Fibroblast of mammary gland (primary cell): Measurements from ENCODE around the gene PPP1R14C.
A peak's percentile ranks its signal among the peaks of the same experiment; 100 is the strongest.

Source experiments
- DNase-seq: peaks from one replicate; pipeline ENCODE4 v3.0.0-alpha.2; 2010; ENCODE audit warnings: low read depth
- H3K4me3 ChIP-seq: 2 replicates; pipeline ENCODE4 v1.5.1; 2011; ENCODE audit warnings: low read depth, mild to moderate bottlenecking, low read length, moderate library complexity; ENCODE audit not compliant: control insufficient read depth
- TF ChIP-seq, protein P1 (sequence below): conservative IDR thresholded peaks from 2 replicates; pipeline ENCODE4 v1.5.1; 2011; ENCODE audit warnings: low read depth, low read length, inconsistent platforms; ENCODE audit not compliant: control insufficient read depth, insufficient read depth

PPP1R14C gene

DNA sequence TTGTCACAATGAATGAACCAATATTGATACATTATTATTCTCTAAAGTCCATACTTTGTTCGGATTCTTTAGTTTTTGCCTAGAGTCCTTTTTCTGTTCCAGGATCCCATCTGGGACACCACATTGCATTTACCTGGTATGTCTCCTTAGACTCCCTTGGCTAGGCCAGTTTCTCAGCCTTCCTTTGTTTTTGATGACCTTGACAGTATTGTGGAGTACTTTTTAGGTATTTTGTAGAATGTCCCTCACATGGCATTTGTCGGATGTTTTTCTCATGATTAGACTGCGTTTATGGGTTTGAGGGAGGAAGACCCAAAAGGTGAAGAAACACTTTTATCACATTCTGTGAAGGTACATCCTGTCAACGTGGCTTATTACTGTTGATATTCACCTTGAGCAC is 16.9 kb downstream of the PPP1R14C start:
- TF ChIP-seq, protein P1, sequence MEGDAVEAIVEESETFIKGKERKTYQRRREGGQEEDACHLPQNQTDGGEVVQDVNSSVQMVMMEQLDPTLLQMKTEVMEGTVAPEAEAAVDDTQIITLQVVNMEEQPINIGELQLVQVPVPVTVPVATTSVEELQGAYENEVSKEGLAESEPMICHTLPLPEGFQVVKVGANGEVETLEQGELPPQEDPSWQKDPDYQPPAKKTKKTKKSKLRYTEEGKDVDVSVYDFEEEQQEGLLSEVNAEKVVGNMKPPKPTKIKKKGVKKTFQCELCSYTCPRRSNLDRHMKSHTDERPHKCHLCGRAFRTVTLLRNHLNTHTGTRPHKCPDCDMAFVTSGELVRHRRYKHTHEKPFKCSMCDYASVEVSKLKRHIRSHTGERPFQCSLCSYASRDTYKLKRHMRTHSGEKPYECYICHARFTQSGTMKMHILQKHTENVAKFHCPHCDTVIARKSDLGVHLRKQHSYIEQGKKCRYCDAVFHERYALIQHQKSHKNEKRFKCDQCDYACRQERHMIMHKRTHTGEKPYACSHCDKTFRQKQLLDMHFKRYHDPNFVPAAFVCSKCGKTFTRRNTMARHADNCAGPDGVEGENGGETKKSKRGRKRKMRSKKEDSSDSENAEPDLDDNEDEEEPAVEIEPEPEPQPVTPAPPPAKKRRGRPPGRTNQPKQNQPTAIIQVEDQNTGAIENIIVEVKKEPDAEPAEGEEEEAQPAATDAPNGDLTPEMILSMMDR = no peak
- DNase-seq = no peak
- H3K4me3 ChIP-seq = no peak overlapping the region

DNA sequence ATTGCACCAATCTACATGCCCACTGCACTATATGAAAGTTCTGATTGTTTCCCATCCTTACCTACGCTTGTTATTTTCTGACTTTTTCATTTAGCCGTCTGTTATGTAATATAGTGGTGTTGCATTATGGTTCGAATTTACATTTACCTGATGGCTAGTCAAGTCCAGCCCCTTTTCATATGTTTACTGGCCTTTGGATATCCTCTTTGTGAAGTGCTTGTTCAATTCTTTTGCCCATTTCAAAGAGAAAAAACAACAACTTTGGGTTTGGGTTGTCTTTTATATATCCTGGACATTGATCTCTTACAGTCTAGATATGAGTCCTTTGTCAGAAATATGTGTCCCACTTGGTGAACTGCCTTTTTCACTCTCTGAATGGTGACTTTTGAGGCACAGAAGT is 21.1 kb downstream of the PPP1R14C start:
- DNase-seq = no peak
- TF ChIP-seq, protein P1 = no peak
- no peak overlapping the region for H3K4me3 ChIP-seq

DNA sequence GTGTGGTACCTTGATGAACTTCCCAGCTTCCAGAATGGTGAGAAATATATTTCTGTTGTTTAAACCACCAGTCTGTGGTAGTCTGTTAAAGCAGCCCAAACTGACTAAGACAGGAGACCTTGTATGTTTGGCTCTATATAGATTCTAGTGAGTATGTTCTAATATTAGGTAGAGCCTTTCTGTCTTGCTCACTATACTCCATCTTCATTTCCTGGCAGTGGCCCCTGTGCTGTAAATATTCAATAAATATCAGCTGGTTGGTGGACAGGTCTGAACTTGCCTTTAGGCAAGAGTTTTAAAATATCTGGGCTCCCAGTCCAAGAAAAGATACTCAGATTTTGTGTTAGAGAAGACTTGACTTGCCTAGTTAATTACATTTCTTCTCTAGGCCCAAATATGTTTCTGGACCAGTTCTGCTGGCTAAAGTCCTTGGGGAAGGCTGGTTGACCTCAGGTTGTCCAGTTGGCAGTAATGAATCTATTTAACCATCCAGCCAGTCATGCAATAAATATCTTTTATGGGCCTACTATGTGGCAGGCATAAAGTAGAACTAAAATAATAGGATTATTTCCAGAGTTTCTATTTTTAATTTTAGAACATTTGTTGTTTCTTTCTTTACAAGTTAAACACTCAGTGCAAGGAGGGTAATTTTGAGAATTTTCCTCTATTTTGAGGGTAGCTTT is 22.3 kb downstream of the PPP1R14C start:
- DNase-seq = no peak
- TF ChIP-seq, protein P1 = no peak
- H3K4me3 ChIP-seq = no peak overlapping the region

DNA sequence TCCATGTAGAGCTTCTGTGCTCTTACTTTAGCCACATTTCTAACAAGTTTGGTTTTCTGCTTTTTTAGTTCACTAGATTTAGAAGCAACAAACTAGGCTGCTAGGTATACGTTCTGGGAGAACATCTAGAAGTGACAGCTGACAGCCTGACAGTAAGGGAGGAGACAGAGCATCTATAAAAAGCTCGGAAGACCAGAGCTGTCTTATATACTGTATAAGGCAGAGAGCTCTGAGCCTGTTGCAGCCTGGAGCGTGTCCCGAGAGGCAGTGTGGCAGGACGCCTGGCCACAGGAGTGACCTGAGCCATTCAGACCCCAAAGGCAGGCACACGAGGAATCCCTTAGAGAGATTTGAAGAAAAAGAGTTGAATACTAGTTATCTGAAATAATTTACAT is 24.6 kb downstream of the PPP1R14C start:
- TF ChIP-seq, protein P1 = no peak
- H3K4me3 ChIP-seq = no peak overlapping the region
- no peak for DNase-seq

DNA sequence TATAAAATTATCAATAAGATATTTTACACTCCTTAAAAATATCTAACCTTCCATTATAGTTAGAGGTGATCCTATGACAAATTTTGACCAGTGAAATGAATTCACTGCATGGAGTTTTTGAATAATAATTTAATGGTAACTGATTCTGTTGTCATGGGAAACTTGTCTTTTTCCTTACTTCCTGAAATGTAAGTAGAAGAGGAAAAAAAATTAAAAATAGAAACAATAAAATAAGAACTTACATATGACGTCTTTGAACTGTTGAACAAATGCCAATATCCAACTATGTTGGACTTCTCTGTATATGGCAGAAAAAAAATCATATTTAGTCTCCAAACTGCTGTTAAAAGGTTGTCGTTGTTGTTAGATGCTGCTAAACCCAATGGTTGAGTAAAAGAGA is 26.3 kb downstream of the PPP1R14C start:
- DNase-seq = no peak
- H3K4me3 ChIP-seq = no peak overlapping the region
- TF ChIP-seq, protein P1 = no peak

DNA sequence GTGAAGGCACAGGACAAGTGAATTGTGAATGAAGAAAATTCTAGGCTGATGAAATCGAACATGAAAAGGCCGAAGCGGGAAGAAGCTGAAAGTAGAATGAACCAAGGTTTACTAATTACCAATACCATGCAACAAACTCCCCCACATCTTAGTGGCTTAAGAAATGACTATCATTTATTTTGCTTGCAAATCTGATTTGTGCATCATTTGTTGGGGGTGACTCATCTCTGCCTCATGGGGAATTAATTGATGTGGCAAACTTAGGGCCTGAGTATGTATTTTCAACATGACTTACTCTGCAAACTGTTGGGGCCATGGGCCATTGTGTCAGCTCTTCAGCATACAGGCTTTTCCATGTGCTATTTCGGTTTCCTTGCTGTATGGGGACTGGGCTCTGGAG is 26.8 kb downstream of the PPP1R14C start:
- TF ChIP-seq, protein P1 = no peak
- H3K4me3 ChIP-seq = no peak overlapping the region
- peak; percentile 91 for DNase-seq

DNA sequence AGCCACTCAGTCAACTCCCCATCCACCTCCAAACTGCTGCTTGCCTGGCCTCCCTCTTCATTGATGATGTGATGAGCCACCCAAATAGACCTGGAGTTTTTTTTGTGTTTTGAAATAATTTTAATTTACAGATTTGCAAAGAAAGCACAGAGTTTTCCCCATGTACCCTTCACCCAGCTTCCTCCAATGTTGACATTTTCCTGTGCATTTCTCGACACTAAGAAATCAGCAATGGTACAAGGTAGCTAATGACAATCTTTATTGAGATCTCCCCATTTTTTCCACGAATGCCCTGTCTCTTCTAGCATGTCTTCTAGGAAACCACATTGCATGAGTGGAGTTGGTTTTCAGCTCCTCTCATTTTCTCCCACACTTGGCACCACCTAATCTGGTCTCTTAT is 30.1 kb downstream of the PPP1R14C start:
- H3K4me3 ChIP-seq = no peak overlapping the region
- no peak for DNase-seq
- TF ChIP-seq, protein P1 = no peak
